HG02623 (cell line): ENCODE results near the gene CYBB.

ENCODE experiments used
- ATAC-seq: cut with Tn5 transposase; IDR thresholded peaks from one replicate; pipeline ENCODE4 v1.9.1; 2021; ENCODE audit warnings: moderate library complexity; ENCODE audit not compliant: unreplicated experiment

Gene CYBB

DNA sequence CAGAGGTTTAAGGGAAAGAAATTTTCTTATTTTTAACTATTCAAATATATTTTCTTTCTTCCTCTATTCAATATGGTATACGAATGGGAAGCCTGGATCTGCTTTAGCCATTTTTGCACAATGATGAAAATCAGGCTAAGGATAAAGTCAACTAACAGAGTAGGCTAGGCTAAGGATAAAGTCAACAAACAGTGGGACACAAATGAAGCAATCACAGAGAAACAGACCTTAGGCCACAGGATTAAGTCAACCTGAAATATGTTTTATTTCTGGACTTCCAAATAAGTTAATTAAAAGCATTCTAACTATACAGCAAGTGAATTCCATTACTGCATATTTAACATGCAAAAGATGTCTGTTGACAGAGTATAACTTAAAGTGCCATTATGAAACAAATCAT, 50.5 kb downstream of the CYBB start:
- ATAC-seq, result no peak

- ATAC-seq, result no peak
Observed at GRCh38 chrX:37834937-37835336, 55.1 kb downstream of the CYBB start.

DNA sequence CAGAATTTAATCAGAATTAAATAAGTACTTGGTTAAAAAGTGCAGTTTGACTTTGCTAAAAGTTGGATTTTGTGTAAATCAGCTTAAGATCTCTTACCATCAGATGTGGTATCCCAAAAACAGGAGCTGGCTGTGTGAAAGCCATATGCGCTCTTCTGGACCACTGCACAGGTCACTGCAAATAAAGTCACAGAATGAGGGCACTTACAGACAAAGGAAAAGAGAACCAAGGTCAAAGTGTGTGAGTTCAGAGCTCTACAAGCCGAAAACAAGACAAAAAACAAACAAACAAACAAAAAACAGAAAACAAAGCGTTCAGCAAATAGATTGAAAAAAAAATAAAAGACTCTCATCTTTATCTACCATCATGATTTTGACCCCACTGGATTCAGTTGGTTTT, 61.1 kb downstream of the CYBB start:
- no peak for ATAC-seq

GRCh38 chrX:37844622-37845021, 64.8 kb downstream of the CYBB start:
- ATAC-seq, result no peak

DNA sequence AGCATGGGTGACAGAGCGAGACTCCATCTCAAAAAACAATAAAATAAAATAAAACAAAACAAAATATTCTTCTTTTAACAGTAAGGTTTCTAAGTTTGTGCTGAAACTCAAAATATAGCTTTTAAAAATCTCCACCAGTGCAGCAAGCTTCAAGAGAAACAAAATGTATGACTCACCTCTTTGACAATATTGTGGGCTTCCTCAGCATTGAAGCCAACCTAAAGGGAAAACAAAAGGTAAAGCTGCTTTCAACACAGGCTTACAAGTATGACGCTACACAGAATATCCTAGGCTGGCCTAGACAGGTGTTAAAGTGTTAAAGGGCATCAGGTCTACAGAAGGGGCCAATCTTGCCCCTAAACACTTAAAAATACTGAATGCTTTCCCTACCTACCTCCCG, 66.3 kb downstream of the CYBB start:
- ATAC-seq, result no peak

- ATAC-seq, result no peak
Observed at GRCh38 chrX:37846558-37846933, 66.7 kb downstream of the CYBB start.

DNA sequence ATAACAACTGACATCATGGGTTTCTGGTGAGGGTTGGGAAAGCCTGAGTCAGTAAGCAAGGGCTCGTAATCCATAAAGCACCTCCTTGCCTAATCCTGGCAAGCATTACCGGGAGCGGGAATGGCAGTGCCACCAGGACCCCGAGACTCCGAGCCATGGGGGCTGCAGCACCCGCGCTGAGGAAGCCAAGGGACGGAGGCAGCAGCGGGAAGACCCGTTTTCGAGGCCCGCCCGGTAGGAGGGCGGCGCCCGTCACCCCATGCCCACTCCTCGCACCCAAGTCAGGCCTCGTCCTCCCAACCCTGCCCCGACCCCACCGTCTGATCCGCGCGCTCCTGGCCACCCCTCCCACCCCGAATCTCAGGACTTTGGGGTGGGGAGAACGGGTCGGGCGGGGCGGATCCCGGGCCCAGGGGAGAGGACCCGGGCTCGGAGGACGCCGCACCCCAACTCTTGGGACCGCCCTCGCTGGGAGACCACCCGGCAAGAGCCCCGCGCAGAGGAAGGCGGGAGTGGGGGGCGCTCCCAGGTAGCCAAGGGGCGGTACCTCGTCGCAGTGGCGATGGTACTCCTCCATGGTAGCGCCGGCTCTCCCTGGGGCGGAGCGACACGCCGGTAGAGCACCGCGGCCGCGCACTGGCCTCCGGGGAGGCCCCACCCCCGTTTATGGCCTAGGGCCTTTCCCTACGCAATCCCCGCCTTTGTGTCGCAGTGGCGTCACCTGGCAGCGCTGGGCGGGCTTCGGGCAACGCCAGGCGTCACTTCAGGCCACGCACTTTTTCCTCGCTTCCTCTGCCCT, 67.3 kb downstream of the CYBB start, which contains the start of gene DYNLT3:
TSS of gene DYNLT3 (minus strand) at position 638 of the 799 bp plus-strand sequence. CDS start at position 577, 61 bp downstream.
- peak; percentile 98 for ATAC-seq

- ATAC-seq, result no peak
Observed at GRCh38 chrX:37847733-37848197, 67.9 kb downstream of the CYBB start.

GRCh38 chrX:37854148-37854547, 74.3 kb downstream of the CYBB start:
- no peak for ATAC-seq

- ATAC-seq, result no peak
Observed at GRCh38 chrX:37854748-37855147, 74.9 kb downstream of the CYBB start.

GRCh38 chrX:37860721-37861120, 80.9 kb downstream of the CYBB start:
- no peak for ATAC-seq

DNA sequence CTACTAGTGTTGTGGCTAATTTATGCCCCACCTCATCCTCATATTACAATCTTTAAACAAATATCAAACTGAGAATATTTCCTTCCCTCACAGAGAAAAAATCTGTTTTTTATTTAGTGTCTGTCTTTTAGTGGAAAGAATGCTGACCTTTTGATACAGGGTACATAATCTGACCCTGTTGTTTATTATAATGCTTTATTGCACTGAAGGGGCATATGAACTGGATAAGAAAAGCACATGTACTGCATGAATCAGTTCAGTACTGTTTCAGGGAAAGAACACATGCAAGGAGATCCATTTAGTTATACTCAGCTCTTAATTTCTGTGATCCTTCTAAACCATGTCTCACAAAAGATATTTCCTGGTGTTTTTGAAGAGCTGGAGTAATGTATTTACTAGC, 83.0 kb downstream of the CYBB start:
- no peak for ATAC-seq
